PC-9 (cell line): Measurements from ENCODE around the gene MARK2.

ENCODE experiments used
- CTCF ChIP-seq: fragments of 200-600 bp; sonication (generic); conservative IDR thresholded peaks from 2 replicates; pipeline ENCODE4 v1.6.1; 2017; ENCODE audit warnings: mixed run types, antibody characterized with exemption, mild to moderate bottlenecking, moderate library complexity
- EZH2 ChIP-seq: fragments of 200-600 bp; sonication (generic); IDR thresholded peaks from 2 replicates; pipeline ENCODE4 v1.8.0; 2017; ENCODE audit warnings: antibody characterized with exemption, low read depth

GRCh38 chr11:63844836-63845235 lies 5.9 kb downstream of the MARK2 start:
- TF ChIP-seq CTCF (no peak), EZH2 (no peak)
